HG02642 (cell line): Measurements from ENCODE around the gene PIEZO2.
"Not testable (repeated sequence)": the region's sequence is repeated elsewhere in the genome, so short reads cannot be mapped to it uniquely, and the experiment has no call there.

Experiments used
- ATAC-seq: cut with Tn5 transposase; IDR thresholded peaks from one replicate; pipeline ENCODE4 v1.9.1; 2021; ENCODE audit warnings: mild to moderate bottlenecking; ENCODE audit not compliant: unreplicated experiment, poor library complexity

The PIEZO2 gene

DNA sequence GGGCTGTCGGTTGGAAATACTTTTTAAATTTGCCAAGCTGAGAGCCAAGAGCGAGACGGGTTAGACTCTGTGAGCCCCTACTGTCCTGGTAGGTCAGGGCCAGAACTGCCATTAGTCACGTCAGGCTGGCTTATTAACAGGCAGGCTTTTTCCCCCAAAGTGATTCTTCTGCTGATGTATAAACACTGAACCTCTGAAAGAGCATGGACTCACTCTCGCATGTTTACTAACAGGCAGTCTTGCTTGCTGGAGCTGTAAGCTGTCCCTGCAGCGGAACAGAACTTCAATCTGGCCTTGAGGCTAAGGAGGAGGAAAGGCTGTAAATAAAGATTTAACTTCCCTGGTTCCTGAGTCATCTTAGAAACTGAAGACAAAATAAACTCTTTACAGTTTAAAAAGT, 288.4 kb downstream of the PIEZO2 start:
- no peak for ATAC-seq

DNA sequence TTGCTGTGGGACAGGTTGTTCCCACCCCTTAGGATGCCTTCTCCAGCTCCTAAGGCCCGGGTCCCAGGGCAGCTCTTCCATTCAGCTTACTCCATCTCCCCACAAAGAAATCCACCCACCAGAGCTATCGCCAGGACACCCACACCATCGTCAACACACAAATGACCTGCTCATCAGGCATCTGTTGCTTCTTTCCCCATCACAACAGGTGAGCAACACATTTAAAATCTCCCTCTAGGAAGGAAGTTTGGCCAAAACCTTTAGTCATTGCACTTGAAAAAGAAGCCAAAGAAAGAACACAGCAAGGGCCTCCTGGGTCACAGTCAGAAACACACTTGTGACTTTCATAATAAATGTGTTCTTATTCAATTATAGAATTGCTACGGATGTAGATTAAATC, 289.0 kb downstream of the PIEZO2 start:
- no peak for ATAC-seq

DNA sequence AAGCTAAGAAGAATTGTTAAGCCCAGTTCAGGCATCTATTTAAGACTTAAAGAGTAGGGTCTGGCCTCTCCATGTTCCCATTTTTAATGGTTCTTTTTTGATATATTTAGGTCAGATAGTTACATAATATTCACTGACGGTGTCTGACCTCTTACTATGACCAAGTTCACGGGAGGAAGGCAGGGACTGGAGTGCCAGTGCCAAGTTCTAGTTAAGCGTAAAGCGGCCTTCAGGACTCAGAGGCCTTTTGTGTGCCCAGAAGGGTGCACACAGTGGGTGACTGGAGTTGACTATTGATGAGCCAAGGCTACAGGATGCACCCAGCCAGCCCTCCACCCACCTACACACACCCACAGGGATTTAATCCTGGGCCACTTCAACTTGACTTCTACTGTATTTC, 290.9 kb downstream of the PIEZO2 start:
- ATAC-seq = no peak

DNA sequence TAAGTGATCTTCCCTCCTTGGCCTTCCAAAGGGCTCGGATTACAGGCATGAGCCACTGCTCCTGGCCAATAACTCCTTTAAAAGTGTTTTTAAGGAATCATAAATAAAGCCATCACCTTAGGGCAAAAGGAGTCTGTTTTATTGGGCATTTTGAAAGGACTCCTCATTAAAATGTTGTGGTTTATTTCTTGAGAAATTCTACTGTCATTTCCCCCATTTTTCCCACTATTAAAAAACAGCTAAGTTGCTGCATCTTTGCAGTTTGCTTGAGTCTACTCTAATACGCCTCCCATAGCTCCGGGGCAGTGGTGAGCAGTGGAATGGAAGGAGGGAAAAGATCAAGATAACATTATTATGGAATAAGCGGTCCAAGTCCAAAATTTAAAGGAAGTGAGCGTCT, 293.2 kb downstream of the PIEZO2 start:
- ATAC-seq = no peak

DNA sequence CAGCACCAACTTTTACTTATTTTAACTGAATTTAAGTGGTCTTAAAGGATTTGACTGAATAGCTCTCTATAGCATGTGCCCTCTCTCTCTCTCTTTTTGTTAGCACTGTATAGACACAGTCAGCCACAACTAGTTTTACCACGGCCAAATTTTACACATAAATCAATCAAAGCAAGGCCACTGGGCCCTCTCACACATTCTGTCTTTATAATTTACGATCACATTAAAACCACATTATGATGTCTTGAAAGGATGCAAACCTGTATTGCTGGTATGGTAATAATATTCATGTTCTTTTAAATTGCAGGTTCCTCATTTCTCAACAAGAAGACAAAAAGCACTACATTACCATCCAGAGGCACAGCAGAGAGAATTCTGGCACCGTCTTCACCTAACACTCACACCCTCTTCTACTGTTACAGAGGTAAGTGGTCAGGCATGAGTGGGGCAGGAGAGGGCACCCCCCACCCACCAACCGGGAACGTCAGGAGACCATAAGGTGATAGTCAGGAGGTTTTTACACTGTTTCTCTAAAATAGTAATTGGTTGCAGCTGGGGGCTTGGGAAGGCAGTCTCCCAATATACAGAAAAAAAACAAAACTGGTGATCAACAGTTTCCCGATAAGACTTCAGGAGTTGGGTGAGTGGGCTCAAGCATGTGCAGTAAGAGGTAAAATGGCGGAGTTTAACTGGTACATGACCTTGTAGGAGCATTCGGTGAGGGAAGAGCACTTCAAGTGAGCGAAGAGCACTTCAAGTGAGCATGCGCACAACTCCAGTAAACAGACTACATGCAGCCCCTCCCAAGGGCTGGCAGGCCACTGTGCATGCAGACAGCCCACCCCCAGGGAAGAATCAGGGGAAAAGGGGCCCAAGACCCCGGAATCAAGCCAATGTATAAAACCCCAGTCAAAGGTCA, 296.7 kb downstream of the PIEZO2 start:
- no peak for ATAC-seq

DNA sequence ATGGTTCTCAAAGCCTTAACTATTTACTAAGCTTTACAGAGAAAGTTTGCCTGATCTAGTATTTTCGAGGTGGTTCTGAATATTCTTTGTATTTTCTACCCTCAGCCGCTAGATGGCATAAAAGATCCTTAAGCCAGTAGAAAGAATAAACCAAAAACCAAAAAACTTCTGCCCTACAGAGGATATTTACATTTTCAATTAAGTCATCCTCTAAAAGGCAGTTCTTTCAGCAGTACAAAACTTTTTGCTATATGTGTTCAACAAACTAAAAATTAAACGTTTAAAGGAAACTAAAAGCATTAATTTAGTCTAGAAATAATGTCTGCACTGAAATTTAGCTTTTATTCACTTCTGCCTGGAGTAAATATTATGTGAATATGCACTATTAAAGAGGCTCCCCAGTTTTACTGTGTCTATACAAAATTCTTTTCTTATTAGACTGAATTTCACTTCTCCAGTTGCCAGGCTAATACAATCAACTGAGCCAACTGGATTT, 297.5 kb downstream of the PIEZO2 start:
- ATAC-seq = no peak

DNA sequence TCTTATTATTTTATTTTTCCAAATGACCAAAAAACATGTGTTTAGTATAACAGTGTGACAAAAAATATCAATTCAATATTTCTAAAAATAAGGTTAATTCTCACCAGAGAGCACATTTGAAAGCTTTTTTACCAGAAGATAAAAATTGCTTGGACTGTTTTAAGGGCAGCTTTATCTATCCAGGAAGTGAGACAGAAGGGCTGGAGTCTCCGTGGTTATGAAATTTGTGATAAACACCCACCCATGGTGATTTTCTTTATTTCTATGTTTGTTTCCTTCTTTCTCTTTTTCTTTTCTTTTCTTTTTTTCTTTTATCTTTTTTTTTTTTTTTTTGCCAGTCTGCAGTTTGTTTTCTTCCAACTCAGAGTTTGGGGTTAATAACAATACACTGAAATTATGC, 298.5 kb downstream of the PIEZO2 start:
- ATAC-seq = no peak

DNA sequence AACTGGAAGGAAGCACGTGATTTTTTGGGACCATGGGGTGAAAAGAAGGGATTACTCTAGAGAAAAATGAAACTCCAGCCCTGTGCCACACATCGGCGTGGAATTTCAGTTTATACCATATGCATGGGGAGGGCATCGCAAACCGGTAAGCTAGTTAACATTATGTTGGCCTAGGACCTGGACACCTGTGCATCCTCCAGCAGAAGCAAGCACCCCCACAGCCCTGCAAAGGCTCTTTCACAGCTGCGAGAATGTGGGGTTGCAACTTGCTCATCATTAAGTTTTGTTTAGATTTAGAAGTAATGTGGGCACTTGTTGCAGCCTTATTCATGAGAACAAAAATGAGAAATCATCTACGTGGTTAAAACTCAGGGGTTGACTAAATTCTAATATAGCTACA, 299.2 kb downstream of the PIEZO2 start:
- no peak for ATAC-seq

DNA sequence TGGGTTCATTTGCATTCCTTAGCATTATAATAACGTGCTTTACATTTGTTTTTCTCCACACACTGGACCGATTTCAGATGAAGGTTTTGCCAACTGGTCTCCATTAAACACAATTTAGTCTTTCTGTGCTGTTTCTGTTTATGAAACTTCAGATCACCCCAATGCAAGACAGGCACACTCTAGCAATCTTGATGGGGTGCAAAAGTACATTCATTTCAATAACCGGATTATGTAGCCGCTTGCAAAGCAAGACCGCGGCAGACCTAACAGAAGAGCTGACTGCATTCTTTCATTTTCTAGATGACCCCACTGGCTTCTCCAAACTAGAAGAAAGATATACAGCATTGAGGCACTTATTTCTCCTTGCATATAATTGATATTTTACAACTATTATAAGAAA, 301.5 kb downstream of the PIEZO2 start:
- no peak for ATAC-seq

DNA sequence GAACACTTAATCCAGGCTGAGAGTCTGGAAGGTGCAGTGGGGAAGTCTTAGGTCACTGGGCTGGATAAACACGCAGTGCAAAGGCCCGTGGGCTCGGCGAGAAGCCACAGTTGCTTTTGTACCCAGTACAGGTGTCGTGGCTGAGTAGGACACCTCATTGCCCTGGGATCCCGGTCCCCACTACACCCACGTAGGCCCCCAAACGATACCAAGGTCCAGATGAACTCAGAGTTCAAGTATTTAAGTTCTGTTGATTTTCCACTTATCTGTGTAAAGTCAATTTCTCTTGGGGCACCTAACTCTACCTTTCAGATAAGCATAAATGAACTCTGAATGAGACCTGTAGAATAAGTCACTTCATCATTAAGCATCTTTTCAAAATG, 302.0 kb downstream of the PIEZO2 start:
- no peak for ATAC-seq

DNA sequence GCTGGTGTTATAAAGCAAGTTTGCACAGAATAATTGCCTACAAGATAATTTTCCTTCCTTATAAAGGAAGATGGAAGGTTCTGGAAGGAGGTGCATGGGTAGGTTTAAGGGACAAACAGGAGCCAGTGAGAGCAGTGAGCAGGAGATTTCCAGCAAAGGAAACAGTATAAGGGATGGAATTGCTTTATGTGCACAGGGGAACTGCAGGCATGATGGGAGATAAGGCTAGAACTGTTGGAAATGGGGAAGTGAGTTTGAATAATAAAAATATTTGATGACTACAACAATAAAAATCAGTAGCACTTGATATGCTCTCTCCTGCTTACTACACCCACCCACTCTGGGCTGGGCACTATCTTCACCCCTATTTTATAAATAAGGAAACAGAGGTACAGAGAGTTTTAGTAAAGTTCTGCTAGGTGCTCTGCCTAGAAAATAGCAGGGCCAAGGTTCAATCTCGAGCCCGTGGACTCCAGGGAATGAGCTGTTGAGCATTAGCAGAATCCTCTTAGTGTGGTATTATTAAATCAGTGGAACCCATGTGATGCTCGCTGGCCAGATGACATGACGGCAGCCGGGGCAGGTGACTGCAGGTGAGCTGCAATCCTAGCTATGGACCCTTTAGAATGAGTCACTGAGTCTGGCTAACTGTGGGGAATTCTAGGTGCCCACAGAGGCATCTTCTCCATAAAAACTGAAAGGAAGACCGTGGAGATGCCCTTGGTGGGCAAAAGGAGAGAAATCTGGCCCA, 302.5 kb downstream of the PIEZO2 start:
- ATAC-seq = no peak

DNA sequence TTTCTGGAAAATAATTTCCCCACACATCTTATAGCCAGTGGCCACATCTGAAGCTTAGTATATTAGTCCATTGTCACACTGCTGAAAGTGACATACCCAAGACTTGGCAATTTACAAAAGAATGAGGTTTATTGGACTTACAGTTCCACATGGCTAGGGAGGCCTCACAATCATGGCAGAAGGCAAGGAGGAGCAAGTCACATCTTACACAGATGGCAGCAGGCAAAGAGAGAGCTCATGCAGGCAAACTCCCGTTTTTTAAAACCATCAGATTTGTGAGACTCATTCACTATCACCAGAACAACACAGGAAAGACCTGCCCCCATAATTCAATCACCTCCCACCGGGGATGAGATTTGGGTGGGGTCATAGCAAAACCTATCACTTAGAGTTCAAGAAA, 303.3 kb downstream of the PIEZO2 start:
- ATAC-seq = not testable (repeated sequence)

DNA sequence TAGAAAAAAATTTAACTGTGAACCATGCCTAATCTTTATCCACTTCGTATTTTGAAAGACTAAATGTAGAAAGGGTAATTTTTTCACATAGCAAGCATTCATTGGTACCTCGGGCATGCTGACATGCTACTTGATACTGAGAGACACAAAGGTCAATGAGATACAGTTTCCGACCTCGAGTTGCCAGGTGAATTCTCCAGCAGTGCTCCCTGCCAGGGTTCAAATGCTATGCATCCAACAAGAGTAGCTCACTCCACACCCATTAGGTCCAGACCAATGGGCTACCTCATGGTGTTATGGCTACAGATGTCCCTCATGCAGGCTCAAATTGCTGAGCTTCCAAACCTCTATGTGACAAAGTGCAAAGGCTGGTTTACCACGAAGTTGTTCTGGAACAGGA, 305.8 kb downstream of the PIEZO2 start:
- ATAC-seq = no peak

DNA sequence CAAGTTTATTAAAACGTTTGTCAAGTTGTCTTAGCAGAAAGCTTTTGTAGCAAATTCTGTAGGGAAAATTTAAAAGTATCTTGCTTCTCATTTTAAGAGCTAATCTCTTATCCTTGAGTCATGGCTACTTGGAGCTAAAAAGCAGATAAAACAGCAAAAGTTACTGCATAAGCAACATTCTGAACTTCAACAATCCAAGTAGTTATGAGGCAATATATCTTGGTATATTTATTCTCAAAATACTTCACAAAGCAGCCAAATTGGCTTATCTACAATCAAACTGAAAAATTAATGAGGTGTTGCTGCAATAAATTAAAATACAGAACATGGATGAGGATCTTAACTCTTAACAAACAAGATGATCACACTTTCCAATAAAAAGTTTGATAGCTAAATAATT, 306.5 kb downstream of the PIEZO2 start:
- ATAC-seq = no peak

DNA sequence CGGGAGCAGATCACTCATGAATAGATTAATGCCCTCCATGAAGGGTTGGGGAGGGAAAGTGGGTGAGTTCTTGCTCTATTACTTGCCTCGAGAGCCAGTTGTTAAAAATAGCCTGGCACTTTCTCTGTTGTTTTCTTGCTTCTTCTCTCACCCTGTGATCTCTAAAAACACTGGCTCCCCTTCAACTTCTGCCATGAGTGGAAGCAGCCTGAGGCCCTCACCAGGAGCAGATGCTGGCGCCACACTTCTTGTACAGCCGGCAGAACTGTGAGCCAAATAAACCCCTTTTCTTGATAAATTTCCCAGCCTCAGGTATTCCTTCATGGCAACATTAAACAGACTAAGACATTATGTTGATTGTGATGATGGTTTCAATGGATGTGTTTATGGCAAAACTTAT, 307.0 kb downstream of the PIEZO2 start:
- ATAC-seq = no peak

DNA sequence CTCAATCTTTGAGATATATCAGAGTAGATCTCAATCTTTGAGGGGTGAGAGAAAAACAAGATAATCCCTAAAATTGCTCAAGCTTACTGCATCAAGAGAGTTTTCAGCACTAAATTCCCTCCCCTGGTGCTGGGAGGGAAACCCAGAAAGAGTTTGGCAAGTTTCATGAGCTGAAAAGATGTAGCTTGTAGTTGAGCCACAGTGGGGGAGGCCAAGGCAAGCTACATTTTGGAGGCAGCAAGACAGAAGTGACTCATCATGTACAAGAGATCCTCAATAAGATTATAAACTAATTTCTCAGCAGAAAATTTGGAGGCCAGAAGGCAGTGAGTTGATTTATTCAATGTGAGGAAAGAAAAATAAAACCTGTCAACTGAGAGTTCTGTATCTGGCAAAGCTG, 308.2 kb downstream of the PIEZO2 start:
- no peak for ATAC-seq

DNA sequence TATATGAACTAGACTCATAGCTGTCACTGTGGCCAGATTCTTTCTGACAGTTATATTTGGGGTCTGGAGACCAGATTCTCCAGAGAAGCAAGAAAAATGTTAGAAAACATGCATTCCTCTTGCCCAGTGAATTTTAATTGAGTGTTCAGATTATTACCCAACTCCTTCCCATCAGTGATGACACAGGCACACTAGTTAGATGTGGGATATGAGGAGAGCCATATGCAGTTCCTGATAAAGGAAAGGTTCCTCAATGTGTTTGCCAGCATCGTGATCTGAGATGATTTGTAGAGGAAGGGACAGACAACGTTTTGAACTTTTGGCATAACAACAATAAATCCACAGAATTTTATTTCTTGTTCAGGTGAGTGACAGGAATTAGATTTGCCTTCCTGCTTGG, 308.6 kb downstream of the PIEZO2 start:
- no peak for ATAC-seq

DNA sequence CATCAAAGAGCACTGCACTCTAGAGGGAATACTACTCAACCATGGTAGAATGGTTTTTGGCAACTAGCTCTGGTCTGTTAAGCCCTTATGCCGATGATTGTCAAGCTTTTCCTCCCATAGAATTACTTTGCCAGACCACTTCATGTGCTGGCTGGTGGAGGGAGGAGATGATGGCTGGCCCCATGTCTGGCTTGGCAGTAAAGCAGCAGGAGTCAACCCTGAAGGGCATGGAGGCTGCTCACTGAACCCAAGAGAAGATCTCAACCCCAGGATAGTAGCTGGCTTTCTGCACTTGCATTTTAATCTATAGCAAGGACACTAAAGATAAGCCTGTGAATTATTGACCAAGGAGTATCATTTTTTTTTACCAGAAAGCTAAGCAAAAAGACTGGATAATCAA, 309.9 kb downstream of the PIEZO2 start:
- ATAC-seq = no peak

DNA sequence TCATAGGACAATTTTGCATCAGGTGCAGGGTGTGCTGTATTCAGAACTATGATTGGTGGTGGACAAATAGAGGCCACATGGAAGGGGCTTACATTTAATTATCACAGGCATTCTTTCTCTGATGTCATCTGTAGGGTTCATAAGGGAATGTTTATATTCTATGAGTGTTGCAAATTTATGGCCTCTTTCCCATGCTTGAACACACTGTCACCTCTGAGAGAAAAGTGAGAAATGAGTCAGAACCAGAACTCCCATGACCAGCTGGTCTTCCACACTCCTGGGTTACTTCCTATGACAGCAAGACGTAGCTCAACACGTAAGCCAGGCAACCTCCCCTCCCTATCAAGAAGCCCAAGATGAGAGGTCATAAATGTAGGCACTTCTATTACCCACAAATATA, 310.8 kb downstream of the PIEZO2 start:
- ATAC-seq = no peak

DNA sequence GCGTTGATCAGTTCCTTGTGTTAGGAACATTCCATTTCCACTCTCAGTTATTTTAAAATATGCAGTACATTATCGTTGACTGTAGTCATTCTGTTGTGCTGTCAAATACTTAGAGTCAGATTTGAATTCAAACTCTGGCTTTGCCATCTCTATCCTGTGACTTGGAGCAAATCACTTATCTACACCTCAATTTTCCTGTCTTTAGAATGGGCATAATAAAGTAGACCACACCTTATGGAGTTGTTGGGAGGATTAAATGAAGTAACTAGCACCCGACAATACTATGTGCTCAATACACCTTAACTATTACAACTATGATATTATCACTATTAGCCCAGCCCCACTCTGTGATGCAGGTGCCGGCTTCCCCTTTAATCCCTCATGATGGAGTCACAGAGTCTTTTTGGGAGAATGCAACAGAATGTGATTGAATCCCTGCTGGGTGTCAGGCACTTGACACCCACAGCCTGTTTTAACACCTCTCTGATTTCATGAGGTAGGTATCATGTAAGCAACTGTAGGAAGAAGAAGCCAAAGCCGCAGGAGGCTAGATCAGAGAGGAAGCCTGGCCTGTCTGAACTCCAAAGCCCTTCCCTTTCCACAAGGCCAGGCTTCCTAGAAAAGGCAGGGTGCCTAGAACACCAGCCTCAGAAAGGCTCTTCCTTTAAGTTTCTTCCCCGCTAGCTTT, 315.1 kb downstream of the PIEZO2 start:
- ATAC-seq = no peak

DNA sequence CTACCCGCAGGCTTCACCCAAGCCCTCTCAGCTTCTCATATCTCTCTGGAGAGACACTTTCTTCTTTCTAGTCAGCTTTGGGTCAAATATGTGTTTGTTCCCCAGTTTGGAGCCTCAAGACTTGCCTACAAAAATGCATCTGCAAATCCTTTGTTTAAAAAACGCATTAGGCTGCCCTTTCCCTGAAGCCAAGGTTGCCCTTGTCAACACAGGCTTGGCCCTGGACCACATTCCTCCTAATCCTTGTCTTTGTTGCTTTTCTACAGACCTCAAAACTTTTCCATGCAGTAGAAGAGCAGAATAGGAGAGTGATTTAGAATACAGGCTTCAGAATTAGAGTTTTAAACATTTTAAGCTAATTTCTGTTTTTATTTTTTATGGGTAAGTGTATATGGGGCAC, 315.7 kb downstream of the PIEZO2 start:
- ATAC-seq = no peak
